Smooth muscle cell (in vitro differentiated cells): ENCODE data around the gene OR51G2. TPM values are rescaled to one million over a fixed set of nuclear protein-coding genes. Genes with fewer than 3 reads are reported as not detected.

Experiments
- DNase-seq: peaks from one replicate; lab custom pipeline; 2025; ENCODE audit not compliant: unreplicated experiment; lab: John Stamatoyannopoulos, UW
- H2AFZ ChIP-seq: fragments of 200-600 bp; sonication (generic); 2 replicates; pipeline ENCODE4 v1.6.0; 2016; ENCODE audit warnings: antibody characterized with exemption, low read depth, mild to moderate bottlenecking
- H3F3A ChIP-seq: fragments of 200-600 bp; sonication (generic); 2 replicates; pipeline ENCODE4 v1.6.0; 2017; ENCODE audit warnings: antibody characterized with exemption, low read depth
- H3K27ac ChIP-seq: fragments of 200-600 bp; sonication (generic); 2 replicates; pipeline ENCODE4 v1.5.1; 2016; ENCODE audit warnings: low read depth, mild to moderate bottlenecking
- H3K27me3 ChIP-seq: fragments of 200-600 bp; sonication (generic); 2 replicates; pipeline ENCODE4 v1.6.1; 2016; ENCODE audit warnings: low read depth, mild to moderate bottlenecking
- H3K36me3 ChIP-seq: fragments of 200-600 bp; sonication (generic); 2 replicates; pipeline ENCODE4 v1.5.1; 2016; ENCODE audit warnings: low read depth
- H3K4me1 ChIP-seq: fragments of 200-600 bp; sonication (generic); 2 replicates; pipeline ENCODE4 v1.5.1; 2016; ENCODE audit warnings: low read depth
- H3K4me2 ChIP-seq: fragments of 200-600 bp; sonication (generic); 2 replicates; pipeline ENCODE4 v1.6.0; 2016; ENCODE audit warnings: mild to moderate bottlenecking
- H3K4me3 ChIP-seq: fragments of 200-600 bp; sonication (generic); 2 replicates; pipeline ENCODE4 v1.5.1; 2016; ENCODE audit warnings: mild to moderate bottlenecking
- H3K79me2 ChIP-seq: fragments of 200-600 bp; sonication (generic); 2 replicates; pipeline ENCODE4 v1.6.0; 2016; ENCODE audit warnings: low read depth, mild to moderate bottlenecking
- H3K9ac ChIP-seq: fragments of 200-600 bp; sonication (generic); 2 replicates; pipeline ENCODE4 v1.6.0; 2016; ENCODE audit warnings: low read depth
- H3K9me3 ChIP-seq: fragments of 200-600 bp; sonication (generic); replicated peaks from 2 replicates; pipeline ENCODE4 v1.5.1; 2016; ENCODE audit warnings: low read depth
- H4K20me1 ChIP-seq: fragments of 200-600 bp; sonication (generic); 2 replicates; pipeline ENCODE4 v1.6.0; 2016; ENCODE audit warnings: low read depth
- WGBS: methylation state at CpG from one replicate; pipeline ENCODE4 v1.1.7; 2016; ENCODE audit warnings: low lambda C conversion rate; 5-methylcytosine and 5-hydroxymethylcytosine counted together
- polyA plus RNA-seq: library from polyadenylated mRNA; unstranded; fragments of >200 nt; fragmentation: Nextera tagmentation; extraction: Ambion mirVana; gene quantifications from 2 replicates; pipeline ENCODE4 v1.2.1, GENCODE V29; 2016
- total RNA-seq: library from RNA; depleted of rRNA; stranded (reverse); fragments of >200 nt; gene quantifications from 2 replicates; pipeline ENCODE4 v1.2.3, GENCODE V29; 2014
- TF ChIP-seq, protein P1 (sequence below): fragments of 200-600 bp; sonication (generic); IDR thresholded peaks from 2 replicates; pipeline ENCODE4 v1.5.1; 2017; ENCODE audit warnings: borderline replicate concordance, mild to moderate bottlenecking, antibody characterized with exemption; ENCODE audit not compliant: insufficient read depth, poor library complexity, severe bottlenecking

Gene OR51G2
- total and polyA plus RNA-seq, 2 experiments from 2014 or later: not detected

DNA sequence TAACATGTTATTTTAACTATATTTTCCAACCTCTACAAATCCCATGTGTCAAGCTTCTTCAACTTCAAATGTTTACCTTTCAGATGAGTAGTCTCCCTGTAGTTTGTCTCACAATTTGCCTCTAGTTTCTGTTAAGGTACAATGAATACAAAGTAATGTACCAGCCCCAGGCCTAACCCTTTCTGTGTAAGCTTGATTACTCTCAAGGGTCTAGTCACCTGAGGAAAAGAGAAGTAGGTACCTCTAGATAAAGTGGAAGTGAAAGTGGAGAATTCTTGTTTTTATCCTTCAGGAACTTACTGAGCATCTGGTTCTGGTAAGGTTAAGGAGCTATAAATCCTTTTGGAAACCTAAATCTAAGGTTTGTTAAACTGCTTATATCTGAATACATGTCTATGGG lies 15.7 kb downstream of the OR51G2 start, which contains the start of gene OR51A7:
TSS of gene OR51A7 (plus strand) at position 300 of the 400 bp plus-strand sequence. CDS start 3,587 bp downstream, outside the sequence.
- TF ChIP-seq, protein P1, sequence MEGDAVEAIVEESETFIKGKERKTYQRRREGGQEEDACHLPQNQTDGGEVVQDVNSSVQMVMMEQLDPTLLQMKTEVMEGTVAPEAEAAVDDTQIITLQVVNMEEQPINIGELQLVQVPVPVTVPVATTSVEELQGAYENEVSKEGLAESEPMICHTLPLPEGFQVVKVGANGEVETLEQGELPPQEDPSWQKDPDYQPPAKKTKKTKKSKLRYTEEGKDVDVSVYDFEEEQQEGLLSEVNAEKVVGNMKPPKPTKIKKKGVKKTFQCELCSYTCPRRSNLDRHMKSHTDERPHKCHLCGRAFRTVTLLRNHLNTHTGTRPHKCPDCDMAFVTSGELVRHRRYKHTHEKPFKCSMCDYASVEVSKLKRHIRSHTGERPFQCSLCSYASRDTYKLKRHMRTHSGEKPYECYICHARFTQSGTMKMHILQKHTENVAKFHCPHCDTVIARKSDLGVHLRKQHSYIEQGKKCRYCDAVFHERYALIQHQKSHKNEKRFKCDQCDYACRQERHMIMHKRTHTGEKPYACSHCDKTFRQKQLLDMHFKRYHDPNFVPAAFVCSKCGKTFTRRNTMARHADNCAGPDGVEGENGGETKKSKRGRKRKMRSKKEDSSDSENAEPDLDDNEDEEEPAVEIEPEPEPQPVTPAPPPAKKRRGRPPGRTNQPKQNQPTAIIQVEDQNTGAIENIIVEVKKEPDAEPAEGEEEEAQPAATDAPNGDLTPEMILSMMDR: no peak
- H3F3A ChIP-seq: no peaks in the 10 kb centered on the region

DNA sequence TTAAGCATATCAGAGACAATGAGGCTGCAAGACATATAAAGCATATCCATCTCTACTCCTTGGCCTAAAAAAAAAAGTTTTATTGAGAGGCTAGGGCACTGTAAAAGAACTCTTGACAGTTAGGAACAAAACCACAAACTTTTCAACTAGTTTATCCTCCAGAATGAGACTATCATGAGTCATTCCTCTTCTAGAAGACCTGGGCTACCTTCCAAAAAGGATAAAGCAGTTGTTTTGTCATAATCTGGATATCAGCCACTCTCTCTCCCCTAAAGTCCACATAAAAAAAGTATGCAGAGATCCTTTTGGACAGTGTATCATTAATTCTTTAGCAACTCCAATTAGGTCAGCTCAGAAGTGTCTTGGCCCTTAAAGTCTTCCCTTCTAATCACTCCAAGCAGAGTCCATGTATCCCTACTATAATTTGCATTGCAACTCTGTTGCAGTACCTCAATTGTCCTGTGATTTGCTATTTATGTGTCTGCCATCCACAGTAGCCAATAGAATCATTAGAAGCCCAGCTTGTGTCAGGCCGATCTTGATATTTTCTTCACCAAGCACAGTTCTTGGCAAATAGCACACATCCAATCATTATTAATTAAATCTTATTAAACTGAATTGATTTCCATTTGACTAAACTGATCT lies 27.0 kb downstream of the OR51G2 start:
- no peaks in the 10 kb centered on the region for H3K4me1 ChIP-seq
- H3K36me3 ChIP-seq: no peaks in the 10 kb centered on the region
- no peaks in the 10 kb centered on the region for H3K9me3 ChIP-seq
- TF ChIP-seq, protein P1: no peak
- H3K79me2 ChIP-seq: no peaks in the 10 kb centered on the region
- H2AFZ ChIP-seq: no peak overlapping the region
- H3K27ac ChIP-seq: no peak overlapping the region
- H3F3A ChIP-seq: no peaks in the 10 kb centered on the region
- H4K20me1 ChIP-seq: no peaks in the 10 kb centered on the region
- 90% methylated on average over 1 of the region's 1 CpG for WGBS
- H3K27me3 ChIP-seq: no peaks in the 10 kb centered on the region
- no peak overlapping the region for H3K9ac ChIP-seq
- no peak for DNase-seq
- no peak overlapping the region for H3K4me3 ChIP-seq
- no peak overlapping the region for H3K4me2 ChIP-seq

More for the DNA sequence above, 15.7 kb downstream of the OR51G2 start, which contains the start of gene OR51A7:
- no peaks in the 10 kb centered on the region for H4K20me1 ChIP-seq
- H3K4me2 ChIP-seq: no peak within 1 kb of the TSS
- no peak within 1 kb of the TSS for H3K9ac ChIP-seq
- H3K27me3 ChIP-seq: no peaks in the 10 kb centered on the region
- no peak within 1 kb of the TSS for H3K27ac ChIP-seq
- H3K36me3 ChIP-seq: no peaks in the 10 kb centered on the region
- no peak within 1 kb of the TSS for H3K4me3 ChIP-seq
- no peaks in the 10 kb centered on the region for H3K79me2 ChIP-seq
- H3K4me1 ChIP-seq: no peaks in the 10 kb centered on the region
- no peaks in the 10 kb centered on the region for H3K9me3 ChIP-seq
- DNase-seq: no peak
- no peak within 1 kb of the TSS for H2AFZ ChIP-seq

DNA sequence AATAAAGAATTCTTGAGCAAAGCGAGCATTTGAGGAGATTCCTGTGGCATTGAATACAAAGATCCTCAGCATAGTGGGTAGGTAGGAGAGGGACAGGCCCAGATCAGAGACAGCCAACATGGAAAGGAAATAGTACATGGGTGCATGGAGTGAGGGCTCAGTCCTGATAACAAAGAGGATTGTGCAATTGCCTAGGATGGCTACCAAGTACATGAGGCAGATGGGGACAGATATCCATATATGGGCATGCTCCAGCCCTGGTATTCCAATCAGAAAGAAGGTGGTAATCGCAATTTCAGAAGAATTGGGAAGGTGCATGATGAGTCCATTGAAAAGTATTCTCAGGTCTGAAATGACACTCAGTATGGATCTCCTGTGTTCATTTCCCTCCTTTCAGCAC lies 28.9 kb downstream of the OR51G2 start:
- TF ChIP-seq, protein P1: no peak
- no peaks in the 10 kb centered on the region for H3K27me3 ChIP-seq
- no peaks in the 10 kb centered on the region for H3K79me2 ChIP-seq
- H3K9me3 ChIP-seq: no peaks in the 10 kb centered on the region
- 96% methylated on average over 2 of the region's 2 CpGs for WGBS
- no peaks in the 10 kb centered on the region for H3F3A ChIP-seq
- H4K20me1 ChIP-seq: no peaks in the 10 kb centered on the region
- no peak overlapping the region for H3K4me2 ChIP-seq
- DNase-seq: no peak
- H2AFZ ChIP-seq: no peak overlapping the region
- no peak overlapping the region for H3K4me3 ChIP-seq
- no peaks in the 10 kb centered on the region for H3K36me3 ChIP-seq
- no peaks in the 10 kb centered on the region for H3K4me1 ChIP-seq
- no peak overlapping the region for H3K9ac ChIP-seq
- H3K27ac ChIP-seq: no peak overlapping the region

DNA sequence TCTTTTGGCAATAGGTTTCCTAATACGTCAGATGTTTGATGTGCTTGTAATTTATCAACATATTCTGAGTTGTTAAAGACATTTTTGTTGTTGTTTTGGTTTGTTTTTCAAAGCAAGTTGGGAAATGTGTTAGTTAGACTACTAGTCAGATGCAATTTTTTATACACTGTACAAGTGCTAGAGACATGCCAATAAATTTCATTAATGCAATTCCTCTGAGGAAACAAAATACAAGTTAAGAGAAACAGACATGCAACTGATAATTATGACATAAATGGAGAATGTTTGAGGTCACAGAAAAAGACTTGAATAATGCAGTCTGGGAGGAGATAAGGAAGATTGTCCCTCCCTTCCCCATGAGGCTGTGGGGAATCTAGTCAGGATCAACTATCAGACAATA lies 31.6 kb downstream of the OR51G2 start:
- TF ChIP-seq, protein P1: no peak
- Histone ChIP-seq H3K4me3 (no peak overlapping the region), H3K36me3 (no peaks in the 10 kb centered on the region), H3K9me3 (no peaks in the 10 kb centered on the region), H3K79me2 (no peaks in the 10 kb centered on the region), H3K4me2 (no peak overlapping the region), H3K27me3 (no peaks in the 10 kb centered on the region), H3F3A (no peaks in the 10 kb centered on the region), H2AFZ (peak overlapping the region; percentile 8), H3K27ac (no peak overlapping the region), H4K20me1 (no peaks in the 10 kb centered on the region), H3K9ac (no peak overlapping the region), H3K4me1 (no peaks in the 10 kb centered on the region)
- 0% methylated on average over 1 of the region's 1 CpG for WGBS
- DNase-seq: no peak
